ENCODE data around the gene GLIS2.

DNA sequence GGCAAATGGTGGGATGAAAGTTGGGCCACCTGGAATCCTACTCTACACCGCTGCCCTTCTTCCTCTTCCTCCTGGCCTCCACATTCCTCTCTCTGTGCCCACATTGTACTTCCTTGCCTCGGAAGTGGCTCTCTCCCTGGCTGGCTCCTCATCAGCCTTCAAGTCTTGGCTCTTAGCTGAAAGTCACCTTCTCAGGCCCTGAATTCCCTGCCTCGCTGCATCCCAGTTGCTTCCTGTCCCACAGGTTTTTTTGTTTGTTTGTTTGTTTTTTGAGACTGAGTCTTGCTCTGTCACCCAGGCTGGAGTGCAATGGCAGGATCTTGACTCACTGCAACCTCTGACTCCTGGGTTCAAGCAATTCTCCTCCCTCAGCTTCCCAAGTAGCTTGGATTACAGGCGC is 37.8 kb downstream of the GLIS2 start:
- TF ChIP-seq, protein P1, sequence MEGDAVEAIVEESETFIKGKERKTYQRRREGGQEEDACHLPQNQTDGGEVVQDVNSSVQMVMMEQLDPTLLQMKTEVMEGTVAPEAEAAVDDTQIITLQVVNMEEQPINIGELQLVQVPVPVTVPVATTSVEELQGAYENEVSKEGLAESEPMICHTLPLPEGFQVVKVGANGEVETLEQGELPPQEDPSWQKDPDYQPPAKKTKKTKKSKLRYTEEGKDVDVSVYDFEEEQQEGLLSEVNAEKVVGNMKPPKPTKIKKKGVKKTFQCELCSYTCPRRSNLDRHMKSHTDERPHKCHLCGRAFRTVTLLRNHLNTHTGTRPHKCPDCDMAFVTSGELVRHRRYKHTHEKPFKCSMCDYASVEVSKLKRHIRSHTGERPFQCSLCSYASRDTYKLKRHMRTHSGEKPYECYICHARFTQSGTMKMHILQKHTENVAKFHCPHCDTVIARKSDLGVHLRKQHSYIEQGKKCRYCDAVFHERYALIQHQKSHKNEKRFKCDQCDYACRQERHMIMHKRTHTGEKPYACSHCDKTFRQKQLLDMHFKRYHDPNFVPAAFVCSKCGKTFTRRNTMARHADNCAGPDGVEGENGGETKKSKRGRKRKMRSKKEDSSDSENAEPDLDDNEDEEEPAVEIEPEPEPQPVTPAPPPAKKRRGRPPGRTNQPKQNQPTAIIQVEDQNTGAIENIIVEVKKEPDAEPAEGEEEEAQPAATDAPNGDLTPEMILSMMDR (IDR thresholded peaks at IDR 0.05; ENCODE audit: low read length) = no peak
- no peak for TF ChIP-seq EZH2 (IDR thresholded peaks at IDR 0.05; ENCODE audit: borderline replicate concordance, low read length)

Measured in OCI-LY1 (cell line).